HG03103 (cell line): ENCODE results near the gene RTN4RL1.
A peak's percentile ranks its signal among the peaks of the same experiment; 100 is the strongest.

Source experiments
- ATAC-seq: cut with Tn5 transposase; IDR thresholded peaks from one replicate; pipeline ENCODE4 v1.9.1; 2021; ENCODE audit warnings: low read depth; ENCODE audit not compliant: unreplicated experiment

The RTN4RL1 gene

DNA sequence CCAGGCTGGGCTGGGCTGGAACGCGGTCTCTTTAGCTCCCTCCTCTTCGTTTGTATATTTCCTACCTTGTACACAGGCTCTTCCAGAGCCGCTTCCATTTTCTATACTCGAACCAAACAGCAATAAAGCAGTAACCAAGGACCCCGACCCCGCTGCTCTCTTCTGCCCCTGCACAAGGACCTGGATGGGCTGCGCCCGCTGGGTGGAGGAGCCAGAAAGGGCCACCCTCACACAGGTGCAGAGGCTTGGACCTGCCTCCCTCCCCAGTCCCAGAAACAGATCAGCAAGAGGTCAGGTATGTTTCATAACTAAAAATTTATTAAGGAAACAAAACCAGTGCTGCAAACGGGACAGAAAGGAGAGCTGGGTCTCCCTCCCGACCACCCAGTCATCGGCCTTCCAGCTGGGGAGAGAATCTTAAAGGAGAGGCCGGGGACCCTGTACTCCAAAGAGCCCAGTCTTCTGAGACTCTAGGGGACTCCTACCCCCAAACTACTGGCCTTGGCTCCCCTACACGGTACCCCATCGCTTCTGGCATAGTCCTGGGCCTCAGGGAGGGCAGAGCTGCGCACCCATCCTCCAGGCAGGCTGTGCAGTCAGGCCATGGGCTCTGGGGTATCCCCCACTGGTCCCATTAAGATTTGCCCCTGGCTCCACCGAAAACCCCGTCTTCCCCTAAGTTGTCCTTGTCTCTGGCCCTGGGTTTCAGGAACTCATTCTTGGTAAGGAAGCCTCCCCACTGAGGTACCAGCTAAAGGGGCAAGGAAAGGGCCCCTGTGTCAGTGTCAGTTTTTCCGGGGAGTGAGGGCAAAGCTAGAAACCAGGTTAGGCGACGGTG, 34.6 kb upstream of the RTN4RL1 start:
- no peak for ATAC-seq

GRCh38 chr17:2058586-2059546, 33.7 kb upstream of the RTN4RL1 start:
- ATAC-seq, result no peak

DNA sequence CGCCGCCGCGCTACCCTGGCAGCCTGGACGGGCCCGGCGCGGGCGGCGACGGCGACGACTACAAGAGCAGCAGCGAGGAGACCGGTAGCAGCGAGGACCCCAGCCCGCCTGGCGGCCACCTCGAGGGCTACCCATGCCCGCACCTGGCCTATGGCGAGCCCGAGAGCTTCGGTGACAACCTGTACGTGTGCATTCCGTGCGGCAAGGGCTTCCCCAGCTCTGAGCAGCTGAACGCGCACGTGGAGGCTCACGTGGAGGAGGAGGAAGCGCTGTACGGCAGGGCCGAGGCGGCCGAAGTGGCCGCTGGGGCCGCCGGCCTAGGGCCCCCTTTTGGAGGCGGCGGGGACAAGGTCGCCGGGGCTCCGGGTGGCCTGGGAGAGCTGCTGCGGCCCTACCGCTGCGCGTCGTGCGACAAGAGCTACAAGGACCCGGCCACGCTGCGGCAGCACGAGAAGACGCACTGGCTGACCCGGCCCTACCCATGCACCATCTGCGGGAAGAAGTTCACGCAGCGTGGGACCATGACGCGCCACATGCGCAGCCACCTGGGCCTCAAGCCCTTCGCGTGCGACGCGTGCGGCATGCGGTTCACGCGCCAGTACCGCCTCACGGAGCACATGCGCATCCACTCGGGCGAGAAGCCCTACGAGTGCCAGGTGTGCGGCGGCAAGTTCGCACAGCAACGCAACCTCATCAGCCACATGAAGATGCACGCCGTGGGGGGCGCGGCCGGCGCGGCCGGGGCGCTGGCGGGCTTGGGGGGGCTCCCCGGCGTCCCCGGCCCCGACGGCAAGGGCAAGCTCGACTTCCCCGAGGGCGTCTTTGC, 32.8 kb upstream of the RTN4RL1 start:
- no peak for ATAC-seq

DNA sequence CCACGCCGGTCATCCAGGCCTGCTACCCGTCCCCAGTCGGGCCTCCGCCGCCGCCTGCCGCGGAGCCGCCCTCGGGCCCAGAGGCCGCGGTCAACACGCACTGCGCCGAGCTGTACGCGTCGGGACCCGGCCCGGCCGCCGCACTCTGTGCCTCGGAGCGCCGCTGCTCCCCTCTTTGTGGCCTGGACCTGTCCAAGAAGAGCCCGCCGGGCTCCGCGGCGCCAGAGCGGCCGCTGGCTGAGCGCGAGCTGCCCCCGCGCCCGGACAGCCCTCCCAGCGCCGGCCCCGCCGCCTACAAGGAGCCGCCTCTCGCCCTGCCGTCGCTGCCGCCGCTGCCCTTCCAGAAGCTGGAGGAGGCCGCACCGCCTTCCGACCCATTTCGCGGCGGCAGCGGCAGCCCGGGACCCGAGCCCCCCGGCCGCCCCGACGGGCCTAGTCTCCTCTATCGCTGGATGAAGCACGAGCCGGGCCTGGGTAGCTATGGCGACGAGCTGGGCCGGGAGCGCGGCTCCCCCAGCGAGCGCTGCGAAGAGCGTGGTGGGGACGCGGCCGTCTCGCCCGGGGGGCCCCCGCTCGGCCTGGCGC, 32.1 kb upstream of the RTN4RL1 start:
- no peak for ATAC-seq

DNA sequence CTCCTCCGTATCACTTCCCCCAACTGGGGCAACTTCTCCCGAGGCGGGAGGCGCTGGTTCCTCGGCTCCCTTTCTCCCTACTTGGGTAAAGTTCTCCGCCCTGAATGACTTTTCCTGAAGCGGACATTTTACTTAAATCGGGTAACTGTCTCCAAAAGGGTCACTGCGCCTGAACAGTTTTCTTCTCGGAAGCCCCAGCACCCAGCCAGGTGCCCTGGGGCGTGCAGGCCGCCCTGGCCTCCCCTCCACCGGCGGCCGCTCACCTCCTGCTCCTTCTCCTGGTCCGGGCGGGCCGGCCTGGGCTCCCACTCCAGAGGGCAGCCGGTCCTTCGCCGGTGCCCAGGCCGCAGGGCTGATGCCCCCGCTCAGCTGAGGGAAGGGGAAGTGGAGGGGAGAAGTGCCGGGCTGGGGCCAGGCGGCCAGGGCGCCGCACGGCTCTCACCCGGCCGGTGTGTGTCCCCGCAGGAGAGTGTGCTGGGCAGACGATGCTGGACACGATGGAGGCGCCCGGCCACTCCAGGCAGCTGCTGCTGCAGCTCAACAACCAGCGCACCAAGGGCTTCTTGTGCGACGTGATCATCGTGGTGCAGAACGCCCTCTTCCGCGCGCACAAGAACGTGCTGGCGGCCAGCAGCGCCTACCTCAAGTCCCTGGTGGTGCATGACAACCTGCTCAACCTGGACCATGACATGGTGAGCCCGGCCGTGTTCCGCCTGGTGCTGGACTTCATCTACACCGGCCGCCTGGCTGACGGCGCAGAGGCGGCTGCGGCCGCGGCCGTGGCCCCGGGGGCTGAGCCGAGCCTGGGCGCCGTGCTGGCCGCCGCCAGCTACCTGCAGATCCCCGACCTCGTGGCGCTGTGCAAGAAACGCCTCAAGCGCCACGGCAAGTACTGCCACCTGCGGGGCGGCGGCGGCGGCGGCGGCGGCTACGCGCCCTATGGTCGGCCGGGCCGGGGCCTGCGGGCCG, 31.4 kb upstream of the RTN4RL1 start:
- ATAC-seq, result no peak

GRCh38 chr17:2055292-2056205, 30.4 kb upstream of the RTN4RL1 start:
- ATAC-seq, result no peak

DNA sequence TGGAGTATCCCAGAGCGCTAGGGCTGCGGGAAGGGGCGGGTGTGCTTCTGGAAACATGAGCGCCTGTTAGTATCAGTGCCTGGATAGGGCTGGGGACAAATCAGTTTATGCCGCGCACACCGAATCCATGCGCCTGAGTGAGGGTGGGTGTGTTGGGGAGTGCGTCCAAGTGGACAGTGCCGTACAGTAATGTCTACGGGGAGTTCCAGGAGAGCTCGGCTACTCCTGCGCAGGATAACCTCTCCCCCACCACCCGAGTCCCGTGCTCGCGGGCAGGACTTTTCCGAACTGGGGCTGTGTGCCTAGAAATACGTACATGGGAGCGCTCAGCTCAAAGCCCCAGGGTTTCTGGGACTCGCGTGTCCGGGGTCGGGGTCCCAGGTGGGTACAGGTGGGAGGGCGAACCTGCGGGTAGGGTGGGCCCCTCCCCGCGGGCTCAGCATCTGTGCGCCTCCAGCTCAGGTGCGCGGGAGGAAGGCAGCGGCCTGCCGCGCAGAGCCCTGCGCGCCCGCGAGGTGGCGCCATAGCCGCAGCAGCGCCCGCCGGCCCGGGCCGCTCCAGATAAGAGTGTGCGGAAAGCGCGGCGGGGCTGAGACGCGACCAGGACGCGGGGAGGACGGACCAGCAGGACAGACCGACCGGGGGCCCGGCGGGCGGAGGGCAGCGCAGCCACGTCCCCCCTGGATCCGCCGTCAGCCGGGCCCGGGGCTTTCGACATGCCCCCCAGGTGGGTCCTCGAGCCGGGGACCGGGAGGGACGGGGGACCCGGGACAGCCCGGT, 29.6 kb upstream of the RTN4RL1 start, which contains the start of gene HIC1:
HIC1 (plus strand) TSS at position 592 of the 780 bp plus-strand sequence. CDS start 1,588 bp downstream, outside the sequence.
- ATAC-seq, result no peak

GRCh38 chr17:2054262-2054511, 29.1 kb upstream of the RTN4RL1 start:
- ATAC-seq, result no peak

GRCh38 chr17:2053380-2054261, 28.5 kb upstream of the RTN4RL1 start:
- no peak for ATAC-seq

- no peak for ATAC-seq
Observed at GRCh38 chr17:2051933-2052559, 26.9 kb upstream of the RTN4RL1 start.

- ATAC-seq, result no peak
Observed at GRCh38 chr17:2051061-2051932, 26.2 kb upstream of the RTN4RL1 start.

DNA sequence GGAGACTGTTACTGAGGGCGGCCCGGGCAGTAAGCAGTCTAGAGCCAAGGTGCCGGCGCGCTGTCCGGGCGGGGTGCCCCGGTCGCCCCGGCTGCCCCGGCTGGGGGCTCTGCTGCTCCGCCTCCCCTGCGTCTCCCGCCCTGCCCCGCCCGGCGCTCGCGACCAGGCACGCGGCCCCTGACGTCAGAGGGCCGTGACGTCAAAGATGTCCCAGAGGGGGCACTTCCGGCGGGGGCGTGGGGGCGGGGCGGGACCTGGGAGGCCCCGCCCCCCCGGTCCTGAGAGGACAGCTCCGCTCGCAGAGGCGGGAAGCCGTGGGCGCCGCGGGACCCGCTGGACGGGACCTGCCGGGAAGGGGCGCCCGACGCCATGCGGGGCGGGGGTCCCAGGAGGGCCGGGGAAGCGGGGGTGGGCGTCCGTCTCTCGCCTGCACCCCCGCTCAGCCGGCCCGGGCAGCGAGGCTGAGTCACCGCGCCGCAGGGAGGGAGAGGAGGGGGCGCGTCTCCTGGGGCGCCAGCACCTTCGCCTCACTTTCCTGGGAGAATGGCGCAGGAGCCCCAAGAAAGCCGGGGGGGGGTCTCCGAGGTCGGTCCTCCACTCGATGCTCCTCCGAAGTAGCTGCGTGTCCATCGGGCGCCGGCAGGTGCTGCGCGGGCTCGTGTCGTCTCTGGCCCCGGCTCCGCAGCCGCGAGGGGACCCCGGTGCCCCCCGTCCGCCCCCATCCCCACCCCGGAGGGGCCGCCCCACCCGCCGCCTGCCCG, 25.3 kb upstream of the RTN4RL1 start:
- ATAC-seq, result peak; percentile 12

- ATAC-seq, result peak; percentile 37
Observed at GRCh38 chr17:2049333-2050299, 24.5 kb upstream of the RTN4RL1 start.
